KG1 (cell line): ENCODE results near the gene MBD2.

Experiments
- DNase-seq: peaks from one replicate; lab custom pipeline; 2025; lab: John Stamatoyannopoulos, UW

The MBD2 gene

GRCh38 chr18:54193786-54194185 lies 30.7 kb downstream of the MBD2 start:
- DNase-seq = no peak

GRCh38 chr18:54192900-54193299 lies 31.6 kb downstream of the MBD2 start:
- no peak for DNase-seq

- no peak for DNase-seq
These were observed 32.1 kb downstream of the MBD2 start for GRCh38 chr18:54192415-54192814.

- DNase-seq = no peak
These were observed 33.1 kb downstream of the MBD2 start for GRCh38 chr18:54191352-54191751.

- DNase-seq = no peak
These were observed 37.1 kb downstream of the MBD2 start for GRCh38 chr18:54187372-54187771.

- no peak for DNase-seq
These were observed 39.6 kb downstream of the MBD2 start for GRCh38 chr18:54184836-54185235.

GRCh38 chr18:54183390-54183789 lies 41.1 kb downstream of the MBD2 start:
- DNase-seq = no peak

- no peak for DNase-seq
These were observed 42.4 kb downstream of the MBD2 start for GRCh38 chr18:54181856-54182602.

GRCh38 chr18:54173980-54174630 lies 50.4 kb downstream of the MBD2 start:
- DNase-seq = no peak

GRCh38 chr18:54173250-54173649 lies 51.2 kb downstream of the MBD2 start:
- DNase-seq = no peak

GRCh38 chr18:54169431-54170403 lies 54.8 kb downstream of the MBD2 start:
- DNase-seq = no peak

- no peak for DNase-seq
These were observed 59.0 kb downstream of the MBD2 start for GRCh38 chr18:54165450-54165849.

- no peak for DNase-seq
These were observed 61.0 kb downstream of the MBD2 start for GRCh38 chr18:54163453-54163852.

GRCh38 chr18:54162431-54162830 lies 62.0 kb downstream of the MBD2 start:
- no peak for DNase-seq

- DNase-seq = no peak
These were observed 63.2 kb downstream of the MBD2 start for GRCh38 chr18:54161267-54161666.

GRCh38 chr18:54159906-54160305 lies 64.6 kb downstream of the MBD2 start:
- no peak for DNase-seq

GRCh38 chr18:54157646-54158385 lies 66.7 kb downstream of the MBD2 start:
- DNase-seq = no peak

GRCh38 chr18:54155412-54155811 lies 69.1 kb downstream of the MBD2 start:
- DNase-seq = no peak

GRCh38 chr18:54154231-54154630 lies 70.2 kb downstream of the MBD2 start:
- no peak for DNase-seq

- no peak for DNase-seq
These were observed 73.1 kb downstream of the MBD2 start for GRCh38 chr18:54151376-54151775.

GRCh38 chr18:54150226-54150625 lies 74.2 kb downstream of the MBD2 start:
- no peak for DNase-seq
